PFSK-1 (cell line): ENCODE data around the gene MMD.

Experiments used
- FOXP2 ChIP-seq: optimal IDR thresholded peaks from 2 replicates; pipeline ENCODE3; 2011; ENCODE audit warnings: borderline replicate concordance, control low read depth, inconsistent platforms; ENCODE audit not compliant: insufficient read depth; ENCODE audit errors: extremely low read length, extremely low read depth
- POLR2AphosphoS5 ChIP-seq: IDR thresholded peaks from 2 replicates; pipeline ENCODE4 v1.6.1; 2012; ENCODE audit warnings: low read depth, mild to moderate bottlenecking, control low read depth, low read length, moderate library complexity
- REST ChIP-seq, 2 experiments: IDR thresholded peaks; 2 replicates each; pipeline versions ENCODE4 v1.6.1 to v1.8.0; 2011 to 2012; ENCODE audit warnings: low read depth in 2 of 2, low read length in 2 of 2, control low read depth in 1 of 2, inconsistent platforms in 1 of 2, mild to moderate bottlenecking in 1 of 2, moderate library complexity in 1 of 2; ENCODE audit not compliant: insufficient read depth in 1 of 2
- SIN3A ChIP-seq: IDR thresholded peaks from 2 replicates; pipeline ENCODE4 v1.6.1; 2012; ENCODE audit warnings: mild to moderate bottlenecking, low read length, moderate library complexity, borderline replicate concordance; ENCODE audit not compliant: insufficient read depth
- TAF1 ChIP-seq: IDR thresholded peaks from 2 replicates; pipeline ENCODE4 v1.6.1; 2012; ENCODE audit warnings: low read length, control low read depth, borderline replicate concordance; ENCODE audit not compliant: insufficient read depth

MMD gene

GRCh38 chr17:55427587-55427882, 5.9 kb upstream of the MMD start:
- TF ChIP-seq POLR2AphosphoS5 (no peak), FOXP2 (no peak), SIN3A (no peak), TAF1 (no peak), REST (IDR thresholded peaks at IDR 0.05; ENCODE audit: insufficient read depth in 1 of 2, low read depth in 2 of 2, low read length in 2 of 2) (no peak)

- no peak for TF ChIP-seq POLR2AphosphoS5
- TF ChIP-seq FOXP2, result no peak
- TF ChIP-seq SIN3A, result no peak
- TF ChIP-seq REST (IDR thresholded peaks at IDR 0.05; ENCODE audit: insufficient read depth in 1 of 2, low read depth in 2 of 2, low read length in 2 of 2), result no peak
- no peak for TF ChIP-seq TAF1
Observed at GRCh38 chr17:55426851-55427586, 5.4 kb upstream of the MMD start.

DNA sequence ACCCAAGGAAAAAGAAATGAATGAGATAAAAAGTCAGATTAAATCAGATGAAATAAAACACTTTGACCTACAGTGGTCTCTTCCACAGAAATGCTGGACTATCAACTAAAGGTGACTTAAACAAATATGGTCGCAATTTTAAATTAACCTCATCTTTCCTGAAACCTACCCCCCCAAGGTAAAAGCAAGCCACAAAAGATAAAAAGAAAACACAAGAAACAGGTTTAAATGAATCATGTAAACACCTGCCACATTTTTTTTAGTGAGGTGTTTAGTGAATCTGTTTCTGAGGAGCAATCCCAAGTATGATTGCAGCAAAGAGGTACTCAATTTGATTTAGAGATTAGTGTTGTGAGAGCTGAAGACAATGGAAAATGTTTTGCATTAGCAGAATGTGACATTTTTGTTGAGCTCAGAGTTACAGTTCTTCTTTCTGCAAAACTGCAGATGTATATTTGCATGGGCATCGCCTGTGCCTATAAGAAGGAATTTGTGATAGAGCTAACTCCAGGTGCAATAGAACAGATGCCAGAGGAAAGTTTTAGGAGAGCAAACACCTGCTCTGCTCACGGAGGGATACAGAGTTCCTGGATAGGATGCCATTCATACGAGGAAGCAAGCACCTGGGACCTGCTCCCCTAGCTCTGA, 3.4 kb upstream of the MMD start:
- TF ChIP-seq REST (IDR thresholded peaks at IDR 0.05; ENCODE audit: insufficient read depth in 1 of 2, low read depth in 2 of 2, low read length in 2 of 2), result no peak
- TF ChIP-seq POLR2AphosphoS5, result no peak
- TF ChIP-seq TAF1, result no peak
- no peak for TF ChIP-seq SIN3A
- TF ChIP-seq FOXP2, result no peak

DNA sequence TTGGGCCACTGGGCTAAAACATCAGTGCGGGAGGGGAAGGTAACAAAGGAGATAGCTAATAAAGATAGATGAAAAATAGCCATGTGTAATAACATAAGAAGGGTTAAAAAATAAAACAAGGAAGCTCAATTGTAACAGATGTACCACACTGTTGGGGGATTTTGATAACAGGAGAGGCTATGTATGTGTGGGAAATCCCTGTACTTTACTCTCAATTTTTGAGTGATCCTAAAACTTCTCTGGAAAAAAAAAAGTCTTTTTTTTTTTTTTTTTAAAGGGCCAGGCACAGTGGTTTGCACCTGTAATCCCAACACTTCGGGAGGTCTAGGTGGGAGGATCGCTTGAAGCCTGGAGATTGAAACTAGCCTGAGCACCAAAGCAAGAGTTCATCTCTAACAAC, 1.9 kb upstream of the MMD start:
- TF ChIP-seq REST (IDR thresholded peaks at IDR 0.05; ENCODE audit: insufficient read depth in 1 of 2, low read depth in 2 of 2, low read length in 2 of 2), result no peak
- TF ChIP-seq FOXP2, result no peak
- TF ChIP-seq POLR2AphosphoS5, result no peak
- no peak for TF ChIP-seq TAF1
- TF ChIP-seq SIN3A, result no peak

DNA sequence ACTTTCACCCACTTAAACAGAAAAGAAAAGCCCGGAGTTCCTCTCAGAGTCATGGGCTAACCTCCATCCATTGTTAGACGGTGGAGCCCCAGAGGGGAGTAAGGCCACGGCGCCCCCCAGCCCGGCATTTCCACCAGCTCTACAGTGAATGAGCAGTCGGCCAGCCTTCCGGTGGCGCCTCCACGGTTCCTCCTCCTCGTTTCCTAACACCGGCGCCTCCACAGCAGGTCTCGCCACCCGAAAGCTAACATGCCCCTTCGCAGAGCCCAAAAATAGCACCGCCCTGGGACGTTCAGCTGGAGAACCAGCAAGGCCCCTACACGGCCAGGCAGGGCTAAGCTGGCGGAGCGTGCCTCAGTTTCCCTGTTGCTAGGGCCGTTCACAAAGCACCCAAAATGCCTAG, 858 bp downstream of the MMD start:
- TF ChIP-seq REST (IDR thresholded peaks at IDR 0.05; ENCODE audit: insufficient read depth in 1 of 2, low read depth in 2 of 2, low read length in 2 of 2) (0 out of 4 replicates have a peak, but pooled peaks of 1 of the 2 experiments have one; percentile 18), FOXP2 (no peak), SIN3A (peak; percentile 60; the same call in 1 of the 2 replicates), POLR2AphosphoS5 (no peak; the same call in 1 of the 2 replicates), TAF1 (no peak; the same call in 1 of the 2 replicates)
